Cerebellar nuclear complex (tissue), 1 donor: ENCODE data around the gene PRSS36.
"Not testable (repeated sequence)": the region's sequence is repeated elsewhere in the genome, so short reads cannot be mapped to it uniquely, and the experiment has no call there.

ENCODE experiments used
- DNase-seq, 2 experiments: peaks; one replicate each; lab custom pipeline; 2025; lab: John Stamatoyannopoulos, UW

Gene PRSS36

DNA sequence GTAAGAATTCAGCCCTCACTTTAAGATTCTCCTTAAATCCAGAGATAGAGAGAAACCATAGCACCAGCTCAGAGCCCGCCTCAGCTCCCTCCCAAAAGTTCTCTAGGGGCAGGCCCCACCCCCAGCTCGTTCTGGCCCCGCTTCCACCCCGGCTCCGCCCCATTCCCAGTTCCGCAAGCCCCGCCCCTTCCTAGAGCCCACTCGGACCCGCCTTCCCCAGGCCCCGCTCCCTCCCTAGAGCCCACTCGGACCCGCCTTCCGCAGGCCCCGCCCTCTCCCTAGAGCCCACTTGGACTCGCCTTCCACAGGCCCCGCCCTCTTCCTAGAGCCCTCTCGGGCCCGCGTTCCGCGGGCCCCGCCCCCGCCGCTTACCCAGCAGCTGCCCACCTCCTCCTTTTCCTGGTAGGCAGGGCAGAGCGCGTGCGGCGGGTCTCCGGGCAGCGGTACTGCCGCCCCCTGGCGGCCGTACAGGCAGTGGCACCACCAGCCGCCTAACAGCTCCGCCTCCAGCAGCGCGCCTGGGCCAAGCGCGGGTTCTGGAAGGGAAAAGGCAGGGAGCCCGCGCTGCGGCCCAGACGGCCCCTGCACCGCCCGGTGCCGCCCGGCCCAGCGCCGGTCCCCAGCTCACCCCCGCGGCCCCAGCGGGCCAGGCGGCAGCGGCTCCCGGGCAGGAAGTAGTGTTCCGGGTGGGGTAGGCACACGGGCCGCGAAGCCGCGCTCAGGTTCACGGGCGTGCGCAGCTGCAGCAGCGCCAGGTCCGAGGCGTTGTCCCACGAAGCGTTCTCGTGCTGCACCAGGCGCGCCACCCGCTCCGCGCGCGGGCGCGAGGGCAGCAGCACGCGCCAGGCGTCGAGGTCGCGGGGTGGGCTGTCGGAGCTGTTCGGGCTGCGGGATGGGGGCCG, 7.5 kb downstream of the PRSS36 start:
- peak; percentile 85 to 86 for DNase-seq

GRCh38 chr16:31141489-31142108, 8.3 kb downstream of the PRSS36 start:
- no peak for DNase-seq

DNA sequence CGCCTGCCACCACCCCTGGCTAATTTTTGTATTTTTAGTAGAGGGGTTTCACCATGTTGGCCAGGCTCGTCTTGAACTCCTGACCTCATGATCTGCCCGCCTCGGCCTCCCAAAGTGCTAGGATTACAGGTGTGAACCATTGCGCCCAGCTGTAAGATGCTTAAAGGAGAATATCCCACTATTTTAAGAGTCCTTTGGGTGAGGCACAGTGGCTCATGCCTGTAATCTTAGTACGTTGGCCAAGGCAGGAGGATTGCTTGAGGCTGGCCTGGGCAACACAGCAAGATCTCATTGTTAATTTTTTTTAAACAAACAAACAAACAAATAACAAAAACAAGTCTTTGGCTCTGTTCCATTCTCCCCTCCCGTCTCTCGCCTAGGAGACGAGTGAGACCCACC, 8.8 kb downstream of the PRSS36 start:
- not testable (repeated sequence) for DNase-seq

- DNase-seq, result no peak
Observed at GRCh38 chr16:31138621-31139578, 11.0 kb downstream of the PRSS36 start.

- not testable (repeated sequence) for DNase-seq
Observed at GRCh38 chr16:31136822-31137499, 12.9 kb downstream of the PRSS36 start.

DNA sequence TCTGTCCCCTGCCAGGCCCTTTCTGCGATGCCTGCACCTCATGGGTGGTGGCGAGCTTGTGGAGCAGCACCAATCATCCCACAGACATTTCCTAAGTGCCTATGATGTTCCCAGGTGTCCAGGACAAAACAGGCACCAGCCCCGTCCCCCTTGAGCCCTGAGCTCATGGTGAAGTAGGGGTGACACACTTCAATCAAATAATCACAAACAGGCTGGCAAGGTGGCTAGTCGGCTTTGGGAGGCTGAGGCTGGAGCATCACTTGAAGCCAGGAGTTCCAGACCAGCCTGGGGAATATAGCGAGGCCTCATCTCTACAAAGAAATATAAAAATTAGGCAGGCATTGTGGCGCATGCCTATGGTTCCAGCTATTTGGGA, 13.6 kb downstream of the PRSS36 start:
- no peak for DNase-seq

DNA sequence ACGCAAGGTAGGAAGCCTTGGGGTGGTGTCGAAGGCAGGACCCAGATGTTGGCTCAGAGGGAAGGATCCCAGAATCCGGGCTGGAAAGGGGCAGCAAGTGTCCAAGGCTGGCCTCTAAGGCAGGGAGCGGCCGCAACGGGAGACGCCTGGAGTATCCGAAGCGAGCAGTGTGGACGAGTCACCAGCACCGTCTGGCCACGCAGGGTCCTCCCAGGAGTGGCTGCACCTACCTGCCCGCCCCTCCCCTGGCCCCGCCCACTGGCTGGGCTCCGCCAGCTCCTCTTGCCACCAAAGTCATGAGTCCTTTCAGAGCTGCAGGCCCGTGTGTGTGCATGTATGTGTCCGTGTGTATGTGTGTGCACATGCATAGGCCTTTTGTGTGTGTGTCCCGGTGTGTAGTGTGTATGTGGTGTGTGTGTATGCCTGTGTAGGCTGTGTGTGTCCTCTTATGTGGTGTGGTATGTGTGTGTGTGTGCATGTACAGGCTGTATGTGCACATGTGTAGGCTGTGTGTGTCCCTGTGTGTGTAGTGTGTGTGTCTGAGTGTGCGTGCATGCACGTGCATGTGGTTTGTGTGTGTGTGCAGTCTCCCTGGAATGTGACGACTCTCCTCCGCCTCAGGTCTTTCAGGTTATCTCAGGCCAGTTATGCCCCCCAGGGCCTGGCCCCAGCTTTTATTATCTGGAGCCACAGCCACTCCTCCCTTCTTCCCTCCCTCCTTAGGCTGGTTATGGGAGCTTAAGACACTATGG, 14.2 kb downstream of the PRSS36 start, which contains the start of gene PRSS8:
PRSS8 (minus strand) TSS at position 193 of the 752 bp plus-strand sequence. CDS start 229 bp downstream, outside the sequence.
- no peak for DNase-seq

GRCh38 chr16:31134625-31135534, 15.0 kb downstream of the PRSS36 start:
- DNase-seq, result no peak

- no peak for DNase-seq
Observed at GRCh38 chr16:31134091-31134571, 15.7 kb downstream of the PRSS36 start.

- DNase-seq, result no peak
Observed at GRCh38 chr16:31133046-31133501, 16.8 kb downstream of the PRSS36 start.

DNA sequence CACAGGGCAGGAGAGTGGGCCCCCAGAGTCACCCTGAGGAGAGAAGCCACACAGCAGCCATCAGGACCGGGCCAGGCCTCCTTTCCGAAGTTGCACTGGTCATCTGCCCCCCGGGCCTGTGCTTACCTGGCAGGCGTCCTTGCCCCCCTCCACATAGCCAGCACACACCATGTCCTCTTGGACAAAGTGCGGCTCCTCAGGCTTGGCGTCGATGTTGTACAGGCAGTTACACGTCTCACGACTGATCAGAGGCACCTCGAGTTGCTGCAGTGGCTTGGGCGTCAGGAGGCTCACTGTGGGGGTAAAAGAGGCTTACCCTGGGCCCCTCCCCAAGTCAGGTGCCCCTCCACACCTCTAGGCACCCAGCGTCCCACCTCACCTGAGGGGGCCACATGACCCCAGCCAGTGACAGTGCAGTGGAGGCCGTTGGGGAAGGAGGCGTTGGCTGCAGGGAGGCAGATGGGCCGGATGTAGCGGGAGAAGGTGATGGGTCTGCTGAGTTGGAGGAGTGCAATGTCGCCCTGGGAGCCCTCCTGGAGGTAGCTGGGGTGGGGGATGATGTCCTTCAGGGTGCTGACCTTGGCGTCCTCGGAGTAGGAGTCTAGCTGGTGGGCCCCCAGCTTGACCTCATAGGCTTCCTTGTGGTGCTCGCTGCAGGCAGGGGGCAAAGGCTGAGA, 17.4 kb downstream of the PRSS36 start:
- DNase-seq, result no peak

DNA sequence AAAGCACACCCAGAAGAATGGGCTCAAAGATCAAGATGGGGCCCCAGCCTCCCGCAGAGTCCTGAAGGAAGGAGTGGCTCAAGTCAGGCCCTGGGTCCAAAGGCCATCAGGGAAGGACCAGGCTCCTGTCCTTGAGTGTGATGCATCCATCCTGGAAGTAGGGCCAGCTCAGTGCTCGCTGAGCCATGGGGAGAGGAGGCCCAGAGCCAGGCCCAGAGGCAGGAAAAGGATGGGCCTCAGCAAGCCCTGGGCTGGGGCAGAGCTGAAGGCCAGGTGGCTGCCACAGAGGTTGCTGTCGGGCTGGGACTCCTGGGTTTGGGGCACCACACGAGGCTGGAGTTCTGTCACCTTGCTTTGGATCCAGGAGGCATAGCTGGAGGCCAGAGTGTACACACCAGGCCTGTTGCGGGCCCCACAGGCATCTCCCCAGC, 18.0 kb downstream of the PRSS36 start:
- DNase-seq, result no peak

DNA sequence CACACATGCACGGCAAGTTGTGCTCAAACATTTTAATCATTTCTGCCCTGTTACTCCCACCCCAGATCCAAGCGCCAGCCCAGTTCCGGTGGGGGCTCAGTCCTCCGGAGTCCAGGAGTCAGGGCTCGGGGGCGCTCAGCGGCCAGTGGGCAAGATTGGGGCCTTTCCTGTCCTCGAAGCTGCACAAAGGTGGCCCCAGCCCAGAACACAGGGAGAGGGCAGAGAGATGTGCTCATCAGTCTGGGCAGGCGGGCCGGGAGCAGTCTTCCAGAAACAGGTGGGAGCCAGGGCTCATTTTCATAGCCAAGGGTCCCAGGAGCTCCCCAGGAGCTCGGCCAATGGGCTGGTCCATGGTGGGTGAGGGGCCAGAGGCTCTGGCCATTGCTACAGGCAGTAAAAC, 18.4 kb downstream of the PRSS36 start:
- no peak for DNase-seq

DNA sequence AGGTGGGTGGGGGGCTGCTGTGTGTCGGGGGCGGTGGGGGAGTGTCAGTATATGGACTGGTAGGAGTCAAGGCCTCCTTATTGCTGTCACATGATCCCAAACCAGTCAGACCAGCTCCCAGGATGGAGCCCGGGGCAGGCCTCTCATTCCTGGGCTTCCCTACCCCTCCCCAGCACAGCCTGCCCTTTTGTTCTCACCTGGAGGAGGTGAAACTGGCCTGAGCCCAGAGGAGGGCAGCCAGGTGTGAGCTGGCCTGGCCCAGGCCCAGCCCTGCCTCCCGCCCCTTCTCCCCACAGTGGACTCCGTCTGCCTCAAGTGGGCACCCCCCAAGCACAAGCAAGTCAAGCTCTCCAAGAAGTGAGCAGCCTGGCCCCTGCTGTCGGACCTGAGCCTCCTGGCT, 19.0 kb downstream of the PRSS36 start:
- no peak for DNase-seq

- DNase-seq, result no peak
Observed at GRCh38 chr16:31130336-31130891, 19.5 kb downstream of the PRSS36 start.

- no peak for DNase-seq
Observed at GRCh38 chr16:31129568-31130335, 20.1 kb downstream of the PRSS36 start.

- DNase-seq, result no peak
Observed at GRCh38 chr16:31128711-31129567, 20.9 kb downstream of the PRSS36 start.
